Astrocyte of the spinal cord (primary cell): Measurements from ENCODE around the gene CLCN4.

Experiments used
- DNase-seq: peaks from one replicate; pipeline ENCODE4 v3.0.0; 2011; ENCODE audit warnings: low read depth, low spot score
- H3K4me3 ChIP-seq: 2 replicates; pipeline ENCODE4 v1.5.1; 2011; ENCODE audit warnings: low read depth, mild to moderate bottlenecking, low read length, moderate library complexity
- in situ Hi-C: cut with HindIII; loops from 2 replicates; pipeline ENCODE4 v1.10.0; 2017; ENCODE audit warnings: low sequenced_read_pairs
- TF ChIP-seq, protein P1 (sequence below): IDR thresholded peaks from 2 replicates; pipeline ENCODE4 v1.5.1; 2012; ENCODE audit warnings: low read depth, mild to moderate bottlenecking, low read length, inconsistent platforms

CLCN4 gene

DNA sequence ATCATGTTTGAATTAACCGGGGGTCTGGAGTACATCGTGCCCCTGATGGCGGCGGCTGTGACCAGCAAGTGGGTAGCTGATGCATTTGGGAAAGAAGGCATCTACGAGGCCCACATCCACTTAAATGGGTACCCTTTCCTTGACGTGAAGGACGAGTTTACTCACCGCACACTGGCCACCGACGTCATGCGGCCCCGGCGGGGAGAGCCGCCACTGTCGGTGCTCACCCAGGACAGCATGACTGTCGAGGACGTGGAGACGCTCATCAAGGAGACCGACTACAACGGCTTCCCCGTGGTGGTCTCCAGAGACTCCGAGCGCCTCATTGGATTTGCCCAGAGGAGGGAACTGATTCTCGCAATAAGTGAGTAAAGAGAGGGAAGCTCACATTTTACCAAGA lies 56.9 kb downstream of the CLCN4 start:
- no peak overlapping the region for H3K4me3 ChIP-seq
- DNase-seq: no peak
- TF ChIP-seq, protein P1, sequence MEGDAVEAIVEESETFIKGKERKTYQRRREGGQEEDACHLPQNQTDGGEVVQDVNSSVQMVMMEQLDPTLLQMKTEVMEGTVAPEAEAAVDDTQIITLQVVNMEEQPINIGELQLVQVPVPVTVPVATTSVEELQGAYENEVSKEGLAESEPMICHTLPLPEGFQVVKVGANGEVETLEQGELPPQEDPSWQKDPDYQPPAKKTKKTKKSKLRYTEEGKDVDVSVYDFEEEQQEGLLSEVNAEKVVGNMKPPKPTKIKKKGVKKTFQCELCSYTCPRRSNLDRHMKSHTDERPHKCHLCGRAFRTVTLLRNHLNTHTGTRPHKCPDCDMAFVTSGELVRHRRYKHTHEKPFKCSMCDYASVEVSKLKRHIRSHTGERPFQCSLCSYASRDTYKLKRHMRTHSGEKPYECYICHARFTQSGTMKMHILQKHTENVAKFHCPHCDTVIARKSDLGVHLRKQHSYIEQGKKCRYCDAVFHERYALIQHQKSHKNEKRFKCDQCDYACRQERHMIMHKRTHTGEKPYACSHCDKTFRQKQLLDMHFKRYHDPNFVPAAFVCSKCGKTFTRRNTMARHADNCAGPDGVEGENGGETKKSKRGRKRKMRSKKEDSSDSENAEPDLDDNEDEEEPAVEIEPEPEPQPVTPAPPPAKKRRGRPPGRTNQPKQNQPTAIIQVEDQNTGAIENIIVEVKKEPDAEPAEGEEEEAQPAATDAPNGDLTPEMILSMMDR: no peak
- in situ Hi-C loops: no loop called here

DNA sequence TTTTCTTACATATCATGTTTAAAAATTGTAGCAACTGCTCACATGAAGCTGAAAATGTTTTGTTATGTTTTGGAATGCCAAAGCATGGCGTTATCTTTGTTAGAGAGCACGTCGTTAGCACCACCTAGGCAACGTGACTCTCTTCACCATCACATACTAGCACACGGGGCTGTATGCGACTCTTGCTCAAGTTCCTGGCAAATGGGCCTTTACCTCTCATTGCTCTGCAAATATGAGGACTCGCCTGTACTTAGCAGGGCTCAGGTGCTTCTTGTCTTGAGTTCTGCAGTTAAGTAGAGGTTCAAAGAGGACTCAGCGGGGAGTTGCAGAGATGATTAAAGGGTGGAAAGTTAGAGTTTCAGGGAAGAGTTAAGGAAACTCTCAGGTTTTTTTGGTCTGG lies 59.4 kb downstream of the CLCN4 start:
- TF ChIP-seq, protein P1: no peak
- in situ Hi-C loops: no loop called here
- no peak overlapping the region for H3K4me3 ChIP-seq
- DNase-seq: no peak

DNA sequence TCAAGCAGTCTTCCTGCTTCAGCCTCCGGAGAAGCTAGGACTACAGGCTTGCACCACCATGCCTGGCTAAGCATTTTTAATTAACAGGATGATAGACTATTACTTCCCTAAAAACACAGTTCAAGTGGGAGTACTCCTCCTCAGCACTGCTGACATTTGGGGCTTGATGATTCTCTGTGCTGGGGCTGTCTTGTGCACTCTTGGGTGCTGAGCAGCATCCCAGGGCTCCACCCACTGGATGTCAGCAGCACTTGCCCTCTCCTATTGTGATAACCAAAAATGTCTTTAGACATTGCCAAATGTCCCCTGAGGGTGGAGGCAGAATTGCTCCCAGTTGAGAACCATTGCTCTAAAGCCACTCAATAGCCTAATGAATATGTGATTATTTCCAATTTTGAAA lies 60.4 kb downstream of the CLCN4 start:
- H3K4me3 ChIP-seq: no peak overlapping the region
- in situ Hi-C loops: no loop called here
- TF ChIP-seq, protein P1: no peak
- DNase-seq: no peak

DNA sequence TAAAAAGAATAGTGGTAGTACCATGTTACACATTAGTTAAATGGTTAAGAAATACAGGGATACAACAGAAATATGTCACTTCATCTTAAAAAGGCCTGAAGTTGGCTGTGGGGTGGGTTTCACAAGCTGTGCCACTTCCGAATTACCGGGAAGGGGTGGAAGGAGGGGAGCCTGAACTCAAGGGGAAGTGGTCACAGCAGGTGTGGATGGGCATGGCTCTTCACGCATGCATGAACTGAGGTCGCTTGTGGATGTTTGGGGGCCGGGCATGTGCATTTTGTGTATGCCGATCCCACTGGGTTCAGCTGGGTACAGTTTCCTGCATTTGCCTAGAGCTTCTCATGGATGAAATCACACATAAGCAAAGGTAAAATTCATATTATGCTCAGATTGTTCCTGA lies 64.9 kb downstream of the CLCN4 start:
- DNase-seq: no peak
- in situ Hi-C loops: no loop called here
- no peak overlapping the region for H3K4me3 ChIP-seq
- TF ChIP-seq, protein P1: no peak

DNA sequence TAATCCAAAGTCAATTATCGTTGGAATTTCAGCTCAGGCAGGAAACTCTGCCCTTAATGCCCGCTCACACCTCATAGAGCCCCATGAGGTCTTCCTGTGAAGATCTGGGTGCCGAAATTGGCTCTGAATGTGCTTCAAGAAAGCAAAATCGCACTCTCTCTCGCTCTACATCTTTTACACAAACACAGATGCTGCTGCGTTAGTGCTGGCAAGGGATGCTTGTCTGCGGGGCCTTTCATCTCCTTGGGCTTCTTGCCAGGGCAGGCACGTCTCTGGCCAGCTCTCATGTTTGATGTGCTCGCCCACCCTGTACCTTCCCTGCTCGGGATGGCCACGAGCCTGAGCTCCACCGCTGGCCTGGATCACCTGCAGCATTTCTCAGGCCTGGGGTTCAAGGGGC lies 66.5 kb downstream of the CLCN4 start:
- TF ChIP-seq, protein P1: no peak
- DNase-seq: no peak
- H3K4me3 ChIP-seq: no peak overlapping the region
- in situ Hi-C loops: no loop called here

DNA sequence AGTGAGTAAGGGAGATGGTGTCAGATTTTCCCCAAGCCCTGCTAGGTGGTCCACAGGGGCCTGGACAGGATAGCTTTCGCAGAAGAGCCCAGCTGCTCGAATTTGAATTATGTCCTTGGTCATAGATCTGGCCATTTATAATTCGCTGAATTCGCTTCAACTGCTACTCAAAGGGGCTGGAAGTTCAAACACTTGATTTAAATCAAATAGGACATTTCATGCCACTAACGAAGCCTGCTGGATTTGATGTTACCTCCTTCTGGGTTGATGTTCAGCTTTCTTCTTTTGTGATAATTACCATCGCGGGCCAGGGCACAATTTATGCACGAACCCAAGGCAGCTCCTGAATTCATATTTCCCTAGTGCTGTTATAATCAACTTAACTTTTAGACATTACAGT lies 67.0 kb downstream of the CLCN4 start:
- no peak for DNase-seq
- in situ Hi-C loops: no loop called here
- H3K4me3 ChIP-seq: no peak overlapping the region
- TF ChIP-seq, protein P1: no peak

DNA sequence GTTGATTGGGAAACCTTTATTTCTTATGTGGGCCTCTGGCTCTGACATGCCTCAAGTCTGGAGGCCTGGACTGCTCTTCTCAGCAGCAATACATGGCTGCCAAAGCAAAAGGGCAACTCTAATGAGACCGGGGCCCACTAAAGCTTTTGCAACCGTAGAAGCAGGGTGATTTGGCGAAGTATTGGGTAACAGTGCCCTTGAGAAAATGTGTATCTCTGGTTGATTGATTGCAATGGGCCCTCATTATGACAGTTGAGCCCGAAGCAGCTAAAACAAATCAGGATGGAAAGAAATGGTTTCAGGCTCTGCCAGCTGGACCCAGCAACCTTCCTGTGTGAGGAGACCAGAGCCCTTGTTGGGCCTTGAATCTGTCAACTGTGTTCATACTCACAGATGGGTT lies 73.4 kb downstream of the CLCN4 start:
- TF ChIP-seq, protein P1: no peak
- DNase-seq: no peak
- in situ Hi-C loops: no loop called here
- H3K4me3 ChIP-seq: no peak overlapping the region
